Keratinocyte (primary cell): ENCODE results near the gene MED23. TPM values are rescaled to one million over a fixed set of nuclear protein-coding genes. Genes with fewer than 3 reads are reported as not detected.

Source experiments
- DNase-seq: peaks from one replicate; pipeline ENCODE4 v3.0.0-alpha.2; 2011; ENCODE audit warnings: low read depth, missing footprints, low spot score
- FAIRE-seq: peaks from 2 replicates; lab custom pipeline; 2011; peaks lifted over from hg19 to GRCh38; lab: Jason Lieb, UNC
- H2AFZ ChIP-seq: 2 replicates; pipeline ENCODE4 v1.6.0; 2012; ENCODE audit warnings: low read length, control low read depth, inconsistent platforms; ENCODE audit not compliant: control insufficient read depth
- H3K27ac ChIP-seq: 2 replicates; pipeline ENCODE4 v1.5.1; 2011; ENCODE audit warnings: low read length; ENCODE audit not compliant: control insufficient read depth, insufficient read depth
- H3K27me3 ChIP-seq: 3 replicates; pipeline ENCODE4 v1.6.0; 2011; ENCODE audit warnings: low read length; ENCODE audit not compliant: control insufficient read depth, insufficient read depth; ENCODE audit errors: extremely low read depth
- H3K36me3 ChIP-seq, 2 experiments: 2 replicates in 1 of 2; 3 replicates in 1 of 2; pipeline ENCODE4 v1.5.1; 2011; ENCODE audit warnings: low read length in 2 of 2, mild to moderate bottlenecking in 1 of 2; ENCODE audit not compliant: control insufficient read depth in 2 of 2, insufficient read depth in 2 of 2; ENCODE audit errors: extremely low read depth in 1 of 2
- H3K4me1 ChIP-seq: 3 replicates; pipeline ENCODE4 v1.5.1; 2011; ENCODE audit warnings: low read length; ENCODE audit not compliant: control insufficient read depth, insufficient read depth; ENCODE audit errors: extremely low read depth
- H3K4me2 ChIP-seq: 3 replicates; pipeline ENCODE4 v1.6.0; 2011; ENCODE audit warnings: low read depth, low read length; ENCODE audit not compliant: control insufficient read depth, insufficient read depth; ENCODE audit errors: extremely low read depth
- H3K4me3 ChIP-seq, 3 experiments: fragments of 200-600 bp in 1 of 3; sonication (generic) in 1 of 3; 2 replicates in 2 of 3; 3 replicates in 1 of 3; pipeline ENCODE4 v1.5.1; 2011 to 2016; ENCODE audit warnings: low read length in 3 of 3, mild to moderate bottlenecking in 3 of 3, control low read depth in 2 of 3, inconsistent platforms in 1 of 3, low read depth in 1 of 3, mixed read lengths in 1 of 3, mixed run types in 1 of 3, moderate library complexity in 1 of 3; ENCODE audit not compliant: control insufficient read depth in 2 of 3, insufficient read depth in 2 of 3; ENCODE audit errors: extremely low read depth in 1 of 3
- H3K79me2 ChIP-seq: 2 replicates; pipeline ENCODE4 v1.6.0; 2012; ENCODE audit warnings: low read length; ENCODE audit not compliant: control insufficient read depth, insufficient read depth
- H3K9ac ChIP-seq: 3 replicates; pipeline ENCODE4 v1.6.0; 2011; ENCODE audit warnings: low read length; ENCODE audit not compliant: control insufficient read depth, insufficient read depth; ENCODE audit errors: extremely low read depth
- H3K9me1 ChIP-seq: 3 replicates; pipeline ENCODE4 v1.6.0; 2011; ENCODE audit warnings: low read length; ENCODE audit not compliant: control insufficient read depth, insufficient read depth; ENCODE audit errors: extremely low read depth
- H3K9me3 ChIP-seq: 2 replicates; pipeline ENCODE4 v1.5.1; 2012; ENCODE audit warnings: low read depth, low read length; ENCODE audit not compliant: control insufficient read depth
- H4K20me1 ChIP-seq: 3 replicates; pipeline ENCODE4 v1.6.0; 2011; ENCODE audit warnings: low read length; ENCODE audit not compliant: control insufficient read depth, insufficient read depth; ENCODE audit errors: extremely low read depth
- CTCF ChIP-seq, 3 experiments: IDR thresholded peaks in 1 of 3; conservative IDR thresholded peaks in 1 of 3; optimal IDR thresholded peaks in 1 of 3; 2 replicates in 2 of 3; 3 replicates in 1 of 3; pipeline versions ENCODE3 to v1.5.1; 2011; ENCODE audit warnings: low read length in 3 of 3, mild to moderate bottlenecking in 3 of 3, moderate library complexity in 2 of 3, control low read depth in 1 of 3, inconsistent platforms in 1 of 3; ENCODE audit not compliant: insufficient read depth in 2 of 3; ENCODE audit errors: extremely low read depth in 1 of 3
- EZH2 ChIP-seq: IDR thresholded peaks from one replicate; pipeline ENCODE4 v1.6.1; 2012; ENCODE audit warnings: inconsistent platforms, mild to moderate bottlenecking, low read length, moderate library complexity
- dilution Hi-C: fragments of 300-500 bp; cut with MboI; formaldehyde crosslinking; loops from one replicate; pipeline ENCODE4 v1.7.0; 2020; ENCODE audit warnings: low sequenced_read_pairs; ENCODE audit not compliant: extremely low pct_ligation_motif_present
- polyA plus RNA-seq, 5 experiments: library from polyadenylated mRNA; depleted of rRNA in 3 of 5; stranded (reverse) in 3 of 5; stranded (forward) in 1 of 5; unstranded in 1 of 5; fragments of >200 nt; gene quantifications; 1 replicate in 1 of 5; 2 replicates in 3 of 5; 3 replicates in 1 of 5; pipeline versions ENCODE4 v1.2.1 to v1.2.3, GENCODE V29; 2011 to 2012; ENCODE audit warnings: missing spikeins in 2 of 5, low read depth in 1 of 5, low replicate concordance in 1 of 5

MED23 gene
- polyA plus RNA-seq, 1 donor (not counting 4 experiments of a cell fraction or from before 2014, with no cell fraction given) = 24.9 TPM

DNA sequence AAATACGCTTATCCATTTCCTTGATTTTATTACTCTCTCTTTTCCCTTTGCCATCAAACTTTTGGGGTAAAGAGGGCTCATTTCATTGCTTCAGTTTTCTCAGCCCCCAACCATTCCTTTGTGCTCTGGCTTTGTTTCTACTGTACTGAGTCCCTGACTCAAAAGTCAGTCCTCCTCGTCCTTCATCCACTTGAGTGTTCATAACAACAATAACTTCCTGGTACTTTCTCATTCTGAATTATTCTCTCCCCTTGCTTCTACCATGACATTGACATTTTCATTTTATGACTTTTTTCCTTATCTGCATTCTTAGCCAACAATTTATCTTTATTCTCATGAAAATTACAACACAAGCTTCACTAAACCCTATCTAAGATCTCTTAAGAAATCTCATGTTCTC is 10.0 kb upstream of the MED23 start:
- Histone ChIP-seq H3K36me3 (no peaks in the 10 kb centered on the region), H3K4me1 (no peaks in the 10 kb centered on the region), H3K27me3 (no peaks in the 10 kb centered on the region), H3K4me2 (no peak overlapping the region), H3K27ac (no peak overlapping the region), H3K4me3 (no peak overlapping the region), H3K9me1 (no peaks in the 10 kb centered on the region), H3K9ac (no peak overlapping the region), H2AFZ (no peak overlapping the region), H3K79me2 (no peaks in the 10 kb centered on the region), H4K20me1 (no peaks in the 10 kb centered on the region), H3K9me3 (no peaks in the 10 kb centered on the region)
- dilution Hi-C loops = no loop called here
- FAIRE-seq = no peak
- DNase-seq = no peak
- TF ChIP-seq CTCF (optimal IDR thresholded peaks at IDR 0.05 in 1 of 3, IDR thresholded peaks at IDR 0.05 in 1 of 3, conservative IDR thresholded peaks at IDR 0.05 in 1 of 3; ENCODE audit: extremely low read depth in 1 of 3, insufficient read depth in 2 of 3, low read length in 3 of 3) = no peak
- no peak for TF ChIP-seq EZH2

DNA sequence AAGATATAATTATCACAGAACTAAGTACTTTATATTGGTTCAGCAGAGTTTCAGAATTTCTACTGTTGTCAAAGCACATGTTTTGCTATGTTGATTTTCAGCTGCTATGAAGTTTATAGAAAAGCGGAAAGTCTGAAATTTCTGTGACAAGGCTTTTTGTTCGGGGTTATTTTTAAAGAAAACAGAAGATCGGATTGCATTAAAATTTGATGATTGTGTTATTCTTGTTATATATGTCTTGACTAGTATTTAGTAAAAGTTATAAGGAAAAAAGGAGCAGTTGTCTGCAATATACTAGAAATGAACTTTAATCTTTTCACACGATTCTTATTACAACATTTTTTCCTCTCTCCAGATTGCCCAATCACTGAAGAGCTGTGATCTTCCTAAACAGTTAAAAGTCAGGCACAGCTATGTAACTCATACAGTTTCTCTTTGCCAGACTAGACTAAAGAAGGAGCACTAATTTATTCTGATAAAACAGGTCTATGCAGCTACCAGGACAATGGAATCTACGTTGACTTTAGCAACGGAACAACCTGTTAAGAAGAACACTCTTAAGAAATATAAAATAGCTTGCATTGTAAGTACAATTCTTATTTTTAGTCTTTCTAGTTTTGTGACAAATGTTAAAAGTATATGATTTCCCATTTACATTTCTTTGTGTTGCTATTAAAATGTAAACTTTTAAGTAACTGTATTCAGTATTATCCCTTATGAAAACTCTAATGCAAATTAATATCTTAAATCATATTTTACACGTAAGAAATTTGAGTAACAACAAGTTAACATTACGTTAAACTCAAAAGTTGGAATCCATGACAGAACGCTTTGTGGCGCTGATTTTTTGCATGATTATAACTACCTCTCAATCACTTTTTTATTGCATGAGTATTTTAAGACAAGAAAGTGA is 9.1 kb upstream of the MED23 start, which contains the start of gene ENPP3:
Gene ENPP3, plus strand, starts transcription at position 423 of the 913 bp plus-strand sequence. Its CDS starts 83 bp downstream, at position 506.
- H3K4me1 ChIP-seq = no peaks in the 10 kb centered on the region
- H3K27ac ChIP-seq = no peak within 1 kb of the TSS
- dilution Hi-C loops = no loop called here
- no peaks in the 10 kb centered on the region for H3K79me2 ChIP-seq
- no peak within 1 kb of the TSS for H3K9ac ChIP-seq
- no peaks in the 10 kb centered on the region for H4K20me1 ChIP-seq
- H2AFZ ChIP-seq = no peak within 1 kb of the TSS
- no peaks in the 10 kb centered on the region for H3K9me1 ChIP-seq
- no peak for FAIRE-seq
- no peaks in the 10 kb centered on the region for H3K9me3 ChIP-seq
- no peak within 1 kb of the TSS for H3K4me3 ChIP-seq
- H3K4me2 ChIP-seq = no peak within 1 kb of the TSS
- no peak for DNase-seq
- H3K27me3 ChIP-seq = no peaks in the 10 kb centered on the region
- no peak for TF ChIP-seq CTCF (optimal IDR thresholded peaks at IDR 0.05 in 1 of 3, IDR thresholded peaks at IDR 0.05 in 1 of 3, conservative IDR thresholded peaks at IDR 0.05 in 1 of 3; ENCODE audit: extremely low read depth in 1 of 3, insufficient read depth in 2 of 3, low read length in 3 of 3)
- no peak for TF ChIP-seq EZH2
- H3K36me3 ChIP-seq = no peaks in the 10 kb centered on the region
